ENCODE measurements around the gene CLDN7.
A peak's percentile ranks its signal among the peaks of the same experiment; 100 is the strongest.

The CLDN7 gene

GRCh38 chr17:7285679-7286078, 23.4 kb upstream of the CLDN7 start:
- H3K27ac ChIP-seq (ENCODE audit: low read depth, low read length): no peak overlapping the region
- no peaks in the 10 kb centered on the region for H3K9me3 ChIP-seq (ENCODE audit: control insufficient read depth in 5 of 5, low read length in 5 of 5)
- H3K27me3 ChIP-seq (ENCODE audit: control insufficient read depth in 5 of 5, insufficient read depth in 4 of 5, low read length in 5 of 5): peaks cover 0 to 15% (median 5%) of the 10 kb centered on the region in 5 donors
- no peak overlapping the region for H3K4me3 ChIP-seq (ENCODE audit: low read depth in 1 of 5, low read length in 5 of 5)
- peak overlapping the region in 1 of 5 donors; percentile 47 for H3K9ac ChIP-seq (ENCODE audit: low read length in 5 of 5)
- peaks cover 0 to 39% (median 31%) of the 10 kb centered on the region in 5 donors for H3K36me3 ChIP-seq (ENCODE audit: control insufficient read depth in 5 of 5, insufficient read depth in 5 of 5, low read length in 5 of 5)
- peaks cover 7 to 67% (median 34%) of the 10 kb centered on the region in 5 donors for H3K4me1 ChIP-seq (ENCODE audit: control insufficient read depth in 5 of 5, insufficient read depth in 5 of 5, low read length in 5 of 5)

GRCh38 chr17:7284911-7285310, 22.6 kb upstream of the CLDN7 start:
- Histone ChIP-seq H3K9me3 (ENCODE audit: control insufficient read depth in 5 of 5, low read length in 5 of 5) (no peaks in the 10 kb centered on the region), H3K27me3 (ENCODE audit: control insufficient read depth in 5 of 5, insufficient read depth in 4 of 5, low read length in 5 of 5) (peaks cover 0 to 15% (median under 1%) of the 10 kb centered on the region in 5 donors), H3K27ac (ENCODE audit: low read depth, low read length) (no peak overlapping the region), H3K4me3 (ENCODE audit: low read depth in 1 of 5, low read length in 5 of 5) (no peak overlapping the region), H3K9ac (ENCODE audit: low read length in 5 of 5) (peak overlapping the region in 1 of 5 donors; percentile 47), H3K4me1 (ENCODE audit: control insufficient read depth in 5 of 5, insufficient read depth in 5 of 5, low read length in 5 of 5) (peaks cover 7 to 65% (median 32%) of the 10 kb centered on the region in 5 donors), H3K36me3 (ENCODE audit: control insufficient read depth in 5 of 5, insufficient read depth in 5 of 5, low read length in 5 of 5) (peaks cover 0 to 39% (median 31%) of the 10 kb centered on the region in 5 donors)

GRCh38 chr17:7283471-7284216, 21.4 kb upstream of the CLDN7 start:
- H3K27ac ChIP-seq (ENCODE audit: low read depth, low read length): peak overlapping the region; percentile 90
- H3K9me3 ChIP-seq (ENCODE audit: control insufficient read depth in 5 of 5, low read length in 5 of 5): no peaks in the 10 kb centered on the region
- peaks cover 7 to 61% (median 30%) of the 10 kb centered on the region in 5 donors for H3K4me1 ChIP-seq (ENCODE audit: control insufficient read depth in 5 of 5, insufficient read depth in 5 of 5, low read length in 5 of 5)
- peaks cover 0 to 39% (median 31%) of the 10 kb centered on the region in 5 donors for H3K36me3 ChIP-seq (ENCODE audit: control insufficient read depth in 5 of 5, insufficient read depth in 5 of 5, low read length in 5 of 5)
- peak overlapping the region in 3 of 5 donors; percentile 65 to 69 (median 68) for H3K4me3 ChIP-seq (ENCODE audit: low read depth in 1 of 5, low read length in 5 of 5)
- H3K27me3 ChIP-seq (ENCODE audit: control insufficient read depth in 5 of 5, insufficient read depth in 4 of 5, low read length in 5 of 5): peaks cover 0 to 15% (median 0%) of the 10 kb centered on the region in 5 donors
- peak overlapping the region in 1 of 5 donors; percentile 53 for H3K9ac ChIP-seq (ENCODE audit: low read length in 5 of 5)

GRCh38 chr17:7282752-7283321, 20.6 kb upstream of the CLDN7 start:
- H3K27me3 ChIP-seq (ENCODE audit: control insufficient read depth in 5 of 5, insufficient read depth in 4 of 5, low read length in 5 of 5): peaks cover 0 to 15% (median 0%) of the 10 kb centered on the region in 5 donors
- H3K9ac ChIP-seq (ENCODE audit: low read length in 5 of 5): peak overlapping the region in 3 of 5 donors; percentile 23 to 77 (median 70)
- H3K4me3 ChIP-seq (ENCODE audit: low read depth in 1 of 5, low read length in 5 of 5): peak overlapping the region; percentile 54 to 69 (median 68)
- H3K36me3 ChIP-seq (ENCODE audit: control insufficient read depth in 5 of 5, insufficient read depth in 5 of 5, low read length in 5 of 5): peaks cover 0 to 38% (median 31%) of the 10 kb centered on the region in 5 donors
- peaks cover 7 to 61% (median 30%) of the 10 kb centered on the region in 5 donors for H3K4me1 ChIP-seq (ENCODE audit: control insufficient read depth in 5 of 5, insufficient read depth in 5 of 5, low read length in 5 of 5)
- no peaks in the 10 kb centered on the region for H3K9me3 ChIP-seq (ENCODE audit: control insufficient read depth in 5 of 5, low read length in 5 of 5)
- H3K27ac ChIP-seq (ENCODE audit: low read depth, low read length): peak overlapping the region; percentile 90

GRCh38 chr17:7281953-7282751, 19.9 kb upstream of the CLDN7 start:
- peak overlapping the region in 4 of 5 donors; percentile 23 to 77 (median 61) for H3K9ac ChIP-seq (ENCODE audit: low read length in 5 of 5)
- peaks cover 7 to 61% (median 30%) of the 10 kb centered on the region in 5 donors for H3K4me1 ChIP-seq (ENCODE audit: control insufficient read depth in 5 of 5, insufficient read depth in 5 of 5, low read length in 5 of 5)
- peaks cover 0 to 15% (median 0%) of the 10 kb centered on the region in 5 donors for H3K27me3 ChIP-seq (ENCODE audit: control insufficient read depth in 5 of 5, insufficient read depth in 4 of 5, low read length in 5 of 5)
- H3K27ac ChIP-seq (ENCODE audit: low read depth, low read length): peak overlapping the region; percentile 90
- H3K9me3 ChIP-seq (ENCODE audit: control insufficient read depth in 5 of 5, low read length in 5 of 5): no peaks in the 10 kb centered on the region
- peak overlapping the region; percentile 54 to 69 (median 68) for H3K4me3 ChIP-seq (ENCODE audit: low read depth in 1 of 5, low read length in 5 of 5)
- H3K36me3 ChIP-seq (ENCODE audit: control insufficient read depth in 5 of 5, insufficient read depth in 5 of 5, low read length in 5 of 5): peaks cover 0 to 33% (median 28%) of the 10 kb centered on the region in 5 donors

- H3K27ac ChIP-seq (ENCODE audit: low read depth, low read length): peak within 1 kb of the TSS; percentile 90
- H3K9ac ChIP-seq (ENCODE audit: low read length in 5 of 5): peak within 1 kb of the TSS; percentile 28 to 77 (median 55)
- no peaks in the 10 kb centered on the region for H3K9me3 ChIP-seq (ENCODE audit: control insufficient read depth in 5 of 5, low read length in 5 of 5)
- peaks cover 7 to 61% (median 30%) of the 10 kb centered on the region in 5 donors for H3K4me1 ChIP-seq (ENCODE audit: control insufficient read depth in 5 of 5, insufficient read depth in 5 of 5, low read length in 5 of 5)
- peaks cover 0 to 28% (median 24%) of the 10 kb centered on the region in 5 donors for H3K36me3 ChIP-seq (ENCODE audit: control insufficient read depth in 5 of 5, insufficient read depth in 5 of 5, low read length in 5 of 5)
- H3K27me3 ChIP-seq (ENCODE audit: control insufficient read depth in 5 of 5, insufficient read depth in 4 of 5, low read length in 5 of 5): peaks cover 0 to 15% (median 0%) of the 10 kb centered on the region in 5 donors
- peak within 1 kb of the TSS; percentile 54 to 69 (median 68) for H3K4me3 ChIP-seq (ENCODE audit: low read depth in 1 of 5, low read length in 5 of 5)
Observed at GRCh38 chr17:7281074-7281952, 19.0 kb upstream of the CLDN7 start, which contains the start of gene SLC2A4. TSS of gene SLC2A4 (plus strand) at chr17:7281718. CDS start at chr17:7281935, 217 bp downstream.

- Histone ChIP-seq H3K27ac (ENCODE audit: low read depth, low read length) (peak overlapping the region; percentile 90), H3K9ac (ENCODE audit: low read length in 5 of 5) (peak overlapping the region in 4 of 5 donors; percentile 28 to 70 (median 62)), H3K9me3 (ENCODE audit: control insufficient read depth in 5 of 5, low read length in 5 of 5) (no peaks in the 10 kb centered on the region), H3K4me1 (ENCODE audit: control insufficient read depth in 5 of 5, insufficient read depth in 5 of 5, low read length in 5 of 5) (peaks cover 7 to 55% (median 30%) of the 10 kb centered on the region in 5 donors), H3K36me3 (ENCODE audit: control insufficient read depth in 5 of 5, insufficient read depth in 5 of 5, low read length in 5 of 5) (peaks cover 0 to 20% (median 17%) of the 10 kb centered on the region in 5 donors), H3K4me3 (ENCODE audit: low read depth in 1 of 5, low read length in 5 of 5) (peak overlapping the region in 4 of 5 donors; percentile 54 to 69 (median 61)), H3K27me3 (ENCODE audit: control insufficient read depth in 5 of 5, insufficient read depth in 4 of 5, low read length in 5 of 5) (peaks cover 0 to 15% (median 0%) of the 10 kb centered on the region in 5 donors)
Observed at GRCh38 chr17:7280519-7281073, 18.3 kb upstream of the CLDN7 start.

- no peaks in the 10 kb centered on the region for H3K9me3 ChIP-seq (ENCODE audit: control insufficient read depth in 5 of 5, low read length in 5 of 5)
- H3K36me3 ChIP-seq (ENCODE audit: control insufficient read depth in 5 of 5, insufficient read depth in 5 of 5, low read length in 5 of 5): peaks cover 0 to 9% (median 6%) of the 10 kb centered on the region in 5 donors
- H3K9ac ChIP-seq (ENCODE audit: low read length in 5 of 5): no peak overlapping the region
- H3K27ac ChIP-seq (ENCODE audit: low read depth, low read length): no peak overlapping the region
- no peak overlapping the region for H3K4me3 ChIP-seq (ENCODE audit: low read depth in 1 of 5, low read length in 5 of 5)
- peaks cover 0 to 15% (median 0%) of the 10 kb centered on the region in 5 donors for H3K27me3 ChIP-seq (ENCODE audit: control insufficient read depth in 5 of 5, insufficient read depth in 4 of 5, low read length in 5 of 5)
- H3K4me1 ChIP-seq (ENCODE audit: control insufficient read depth in 5 of 5, insufficient read depth in 5 of 5, low read length in 5 of 5): peaks cover 7 to 47% (median 30%) of the 10 kb centered on the region in 5 donors
Observed at GRCh38 chr17:7279448-7279847, 17.2 kb upstream of the CLDN7 start.
